Spleen (tissue), 11 donors: ENCODE results near the gene TMEM147. TPM values are rescaled to one million over a fixed set of nuclear protein-coding genes. Genes with fewer than 3 reads are reported as not detected.
A peak's percentile ranks its signal among the peaks of the same experiment; 100 is the strongest.

Source experiments
- DNase-seq: peaks from one replicate; pipeline ENCODE4 v3.0.0-alpha.2; 2020
- H3K27ac ChIP-seq, 8 donors: fragments of 200-600 bp; sonication (generic) in 7 of 8; 1 replicate in 4 of 8; 2 replicates in 4 of 8; pipeline versions ENCODE4 v1.5.0 to v1.8.0; 2016 to 2021; ENCODE audit warnings: inconsistent platforms in 4 of 8, mild to moderate bottlenecking in 4 of 8, moderate library complexity in 1 of 8
- H3K27me3 ChIP-seq, 7 donors: fragments of 200-600 bp; sonication (generic) in 6 of 7; replicated peaks in 1 of 7; 1 replicate in 4 of 7; 2 replicates in 3 of 7; pipeline versions ENCODE4 v1.5.0 to v1.8.0; 2016 to 2021; ENCODE audit warnings: inconsistent platforms in 3 of 7, mild to moderate bottlenecking in 1 of 7
- H3K36me3 ChIP-seq, 6 donors: fragments of 200-600 bp; sonication (generic) in 5 of 6; 1 replicate in 4 of 6; 2 replicates in 2 of 6; pipeline versions ENCODE4 v1.5.0 to v1.8.0; 2016 to 2021; ENCODE audit warnings: inconsistent platforms in 2 of 6
- H3K4me1 ChIP-seq, 6 donors: fragments of 200-600 bp; sonication (generic) in 5 of 6; 1 replicate in 3 of 6; 2 replicates in 3 of 6; pipeline versions ENCODE4 v1.5.0 to v1.8.0; 2016 to 2021; ENCODE audit warnings: inconsistent platforms in 3 of 6
- H3K4me3 ChIP-seq, 8 donors: fragments of 200-600 bp; sonication (generic) in 7 of 8; 1 replicate in 4 of 8; 2 replicates in 4 of 8; pipeline versions ENCODE4 v1.5.0 to v1.8.0; 2016 to 2021; ENCODE audit warnings: inconsistent platforms in 4 of 8, mild to moderate bottlenecking in 4 of 8, moderate library complexity in 2 of 8
- H3K9me3 ChIP-seq, 8 donors: fragments of 200-600 bp; sonication (generic) in 7 of 8; 1 replicate in 4 of 8; 2 replicates in 4 of 8; pipeline versions ENCODE4 v1.5.0 to v1.8.0; 2016 to 2021; ENCODE audit warnings: inconsistent platforms in 4 of 8
- POLR2A ChIP-seq, 3 donors: fragments of 450-650 bp; IDR thresholded peaks; one replicate each; pipeline ENCODE4 v1.5.1; 2017; ENCODE audit warnings: antibody characterized with exemption in 3 of 3, mild to moderate bottlenecking in 1 of 3
- POLR2AphosphoS5 ChIP-seq, 3 donors: sonication (generic); formaldehyde crosslinking; IDR thresholded peaks; one replicate each; pipeline ENCODE4 v1.5.1; 2017; ENCODE audit warnings: antibody characterized with exemption in 3 of 3
- WGBS, 5 donors: extraction: QIAGEN DNeasy Blood & Tissue Kit in 3 of 5; methylation state at CpG; one replicate each; pipeline versions ENCODE4 v1.1.5 to v1.1.7; 2013 to 2018; 5-methylcytosine and 5-hydroxymethylcytosine counted together
- intact Hi-C: fragments of 100-400 bp; cut with DNase I; formaldehyde crosslinking; loops from one replicate; pipeline ENCODE4 v1.15.0; 2023; ENCODE audit warnings: low total_unique reads
- polyA plus RNA-seq, 3 donors: library from polyadenylated mRNA; stranded (reverse); fragments of 200-250 nt; gene quantifications; one replicate each; pipeline ENCODE4 v1.2.1, GENCODE V29; 2013
- total RNA-seq, 7 donors: library from RNA; depleted of rRNA in 3 of 7; stranded (reverse); fragments of >200 nt in 3 of 7; fragmentation: NEBNext Ultra II Directional in 4 of 7; extraction: Animal tissue kit (Norgen Biotek cat#: 25700) in 4 of 7; gene quantifications; one replicate each; pipeline versions ENCODE4 v1.1.0 to v1.2.1, GENCODE V29; 2016 to 2021
- TF ChIP-seq, protein P1 (sequence below), 11 experiments: fragments of 200-600 bp in 7 of 11; fragments of 450-650 bp in 4 of 11; sonication (generic) in 4 of 11; IDR thresholded peaks in 8 of 11; conservative IDR thresholded peaks in 3 of 11; 1 replicate in 7 of 11; 2 replicates in 4 of 11; pipeline versions ENCODE4 v1.4.0 to v1.8.0; 2016 to 2021; ENCODE audit warnings: antibody characterized with exemption in 11 of 11, inconsistent platforms in 4 of 11, mild to moderate bottlenecking in 1 of 11
- donor health status: healthy with polysubstance abuse.
- donor health status: DM: no; HTN: no; CAD: no; lungs with moderate emphysema.
- donor health status: DM: no; HTN: no; CAD: no.
- donor health status: Bipolar disorder and iron deficiency.
- donor health status: healthy.
- donor health status: DM: no; HTN: no; CAD: no.
- donor health status: DM: yes; HTN: yes; CAD: no.

Gene TMEM147
- total and polyA plus RNA-seq, 10 donors: 47.6 to 88.7 (median 56.3) TPM

DNA sequence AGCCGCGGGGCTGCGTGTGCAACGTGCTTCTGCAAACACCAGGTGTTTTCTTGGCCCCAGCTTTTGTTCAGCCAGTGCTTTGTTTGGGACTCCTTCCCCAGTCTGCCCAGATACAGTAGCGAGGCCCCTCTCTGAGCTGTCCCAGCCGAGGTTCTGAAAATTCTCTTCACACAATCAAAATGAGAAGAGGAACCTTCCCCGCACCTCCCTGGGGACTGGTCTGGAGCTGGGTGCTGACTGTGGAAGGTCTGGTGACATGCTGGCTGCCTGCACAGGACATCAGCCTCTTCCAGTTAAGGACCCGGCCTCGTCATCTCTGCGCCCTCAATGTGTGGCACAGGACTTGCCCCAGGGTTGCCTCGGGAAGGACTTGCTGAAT lies 13.8 kb downstream of the TMEM147 start:
- intact Hi-C loops: loop anchor here (10.0 kb wide), 1 partner anchor 156 kb away; the partner anchor contains the start of gene KMT2B
- H3K27me3 ChIP-seq: peaks cover 0 to 79% (median 29%) of the 10 kb centered on the region in 7 donors

DNA sequence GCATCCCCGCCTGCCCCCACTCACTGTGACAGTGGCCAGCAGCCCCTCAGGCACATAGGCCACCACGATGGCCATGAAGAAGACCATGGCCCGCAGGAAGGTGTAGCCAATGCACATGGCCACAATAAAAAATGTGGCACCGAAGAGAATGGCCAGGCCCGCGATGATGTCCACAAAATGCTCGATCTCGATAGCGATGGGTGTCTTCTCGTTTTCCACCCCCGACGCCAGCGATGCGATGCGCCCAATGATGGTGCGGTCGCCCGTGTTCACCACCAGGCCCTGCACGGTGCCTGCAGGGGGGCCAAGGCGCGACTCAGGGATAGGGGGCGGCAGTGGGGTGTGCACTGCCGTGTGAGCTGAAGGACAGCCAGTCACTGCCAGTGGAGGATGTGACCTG lies 14.4 kb downstream of the TMEM147 start:
- intact Hi-C loops: loop anchor here (10.0 kb wide), 1 partner anchor 155 kb away; the partner anchor contains the start of gene KMT2B
- no peaks in the 10 kb centered on the region for H3K36me3 ChIP-seq
- no peak overlapping the region for H3K27ac ChIP-seq

More for the DNA sequence above, 13.8 kb downstream of the TMEM147 start:
- Histone ChIP-seq H3K9me3 (no peaks in the 10 kb centered on the region), H3K27ac (no peak overlapping the region), H3K4me1 (peaks cover 5 to 23% (median 16%) of the 10 kb centered on the region in 6 donors), H3K4me3 (no peak overlapping the region), H3K36me3 (no peaks in the 10 kb centered on the region)
- no peak for TF ChIP-seq POLR2A (IDR thresholded peaks at IDR 0.05)
- no peak for TF ChIP-seq POLR2AphosphoS5 (IDR thresholded peaks at IDR 0.05)
- 60 to 70% (median 66%) methylated on average over 11 of the region's 11 CpGs for WGBS, 5 donors
- peak; percentile 69 for DNase-seq

DNA sequence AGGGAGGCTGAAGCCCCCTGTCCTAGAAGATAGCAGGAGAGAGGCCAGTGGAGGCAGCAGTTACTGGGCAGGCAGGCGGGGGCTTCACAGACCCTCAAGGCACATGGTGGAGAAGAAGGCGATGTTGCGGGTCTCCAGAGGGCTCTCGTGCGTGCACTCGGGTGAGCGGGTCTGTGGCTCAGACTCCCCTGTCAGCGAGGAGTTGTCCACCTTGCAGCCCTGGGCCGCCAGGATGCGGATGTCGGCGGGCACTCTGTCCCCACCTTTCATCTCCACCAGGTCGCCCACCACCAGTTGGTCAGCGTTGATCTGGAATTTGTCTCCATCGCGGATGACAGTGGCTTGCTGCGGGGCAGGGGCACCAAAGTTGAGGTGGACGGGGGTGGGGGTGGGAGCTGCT lies 14.8 kb downstream of the TMEM147 start:
- intact Hi-C loops: no loop called here
- DNase-seq: peak; percentile 39
- Histone ChIP-seq H3K27me3 (peaks cover 0 to 86% (median 37%) of the 10 kb centered on the region in 7 donors), H3K4me3 (no peak overlapping the region), H3K4me1 (peaks cover 5 to 23% (median 16%) of the 10 kb centered on the region in 6 donors), H3K9me3 (no peaks in the 10 kb centered on the region), H3K36me3 (no peaks in the 10 kb centered on the region), H3K27ac (no peak overlapping the region)
- WGBS, 5 donors: 85 to 92% (median 89%) methylated on average over 14 to 18 of the region's 18 CpGs
- TF ChIP-seq, protein P1, sequence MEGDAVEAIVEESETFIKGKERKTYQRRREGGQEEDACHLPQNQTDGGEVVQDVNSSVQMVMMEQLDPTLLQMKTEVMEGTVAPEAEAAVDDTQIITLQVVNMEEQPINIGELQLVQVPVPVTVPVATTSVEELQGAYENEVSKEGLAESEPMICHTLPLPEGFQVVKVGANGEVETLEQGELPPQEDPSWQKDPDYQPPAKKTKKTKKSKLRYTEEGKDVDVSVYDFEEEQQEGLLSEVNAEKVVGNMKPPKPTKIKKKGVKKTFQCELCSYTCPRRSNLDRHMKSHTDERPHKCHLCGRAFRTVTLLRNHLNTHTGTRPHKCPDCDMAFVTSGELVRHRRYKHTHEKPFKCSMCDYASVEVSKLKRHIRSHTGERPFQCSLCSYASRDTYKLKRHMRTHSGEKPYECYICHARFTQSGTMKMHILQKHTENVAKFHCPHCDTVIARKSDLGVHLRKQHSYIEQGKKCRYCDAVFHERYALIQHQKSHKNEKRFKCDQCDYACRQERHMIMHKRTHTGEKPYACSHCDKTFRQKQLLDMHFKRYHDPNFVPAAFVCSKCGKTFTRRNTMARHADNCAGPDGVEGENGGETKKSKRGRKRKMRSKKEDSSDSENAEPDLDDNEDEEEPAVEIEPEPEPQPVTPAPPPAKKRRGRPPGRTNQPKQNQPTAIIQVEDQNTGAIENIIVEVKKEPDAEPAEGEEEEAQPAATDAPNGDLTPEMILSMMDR (IDR thresholded peaks at IDR 0.05 in 8 of 11, conservative IDR thresholded peaks at IDR 0.05 in 3 of 11): no peak
- no peak for TF ChIP-seq POLR2A (IDR thresholded peaks at IDR 0.05)
- TF ChIP-seq POLR2AphosphoS5 (IDR thresholded peaks at IDR 0.05): no peak

More for the DNA sequence above, 14.4 kb downstream of the TMEM147 start:
- no peak overlapping the region for H3K4me3 ChIP-seq
- peaks cover 5 to 23% (median 16%) of the 10 kb centered on the region in 6 donors for H3K4me1 ChIP-seq
- peak; percentile 33 for DNase-seq
- TF ChIP-seq, protein P1 (IDR thresholded peaks at IDR 0.05 in 8 of 11, conservative IDR thresholded peaks at IDR 0.05 in 3 of 11): no peak
- TF ChIP-seq POLR2A (IDR thresholded peaks at IDR 0.05) (no peak), POLR2AphosphoS5 (IDR thresholded peaks at IDR 0.05) (no peak)
- no peaks in the 10 kb centered on the region for H3K9me3 ChIP-seq
- WGBS, 5 donors: 86 to 92% (median 89%) methylated on average over 23 of the region's 23 CpGs
- H3K27me3 ChIP-seq: peaks cover 0 to 84% (median 33%) of the 10 kb centered on the region in 7 donors

DNA sequence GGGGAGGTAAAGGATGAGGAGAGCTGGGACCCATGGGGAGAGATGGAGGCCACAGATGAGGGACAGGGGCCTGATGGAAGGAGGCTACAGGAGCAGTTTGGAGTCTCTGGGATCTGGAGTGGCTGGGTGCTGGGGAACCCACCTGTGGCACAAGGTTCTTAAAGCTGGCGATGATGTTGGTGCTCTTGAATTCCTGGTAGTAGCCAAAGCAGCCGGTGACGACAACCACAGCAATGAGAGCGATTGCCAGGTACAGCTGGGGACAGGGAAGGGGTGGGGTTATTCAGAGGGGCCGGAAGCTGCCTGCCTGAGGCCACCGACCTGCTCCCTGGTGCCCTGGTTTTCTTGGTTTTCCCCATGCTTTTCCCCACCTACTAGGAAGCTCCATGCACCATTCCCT lies 15.3 kb downstream of the TMEM147 start:
- H3K4me1 ChIP-seq: peaks cover 5 to 23% (median 16%) of the 10 kb centered on the region in 6 donors

More for the DNA sequence above, 15.3 kb downstream of the TMEM147 start:
- Histone ChIP-seq H3K4me3 (no peak overlapping the region), H3K36me3 (no peaks in the 10 kb centered on the region), H3K27ac (no peak overlapping the region), H3K27me3 (peaks cover 0 to 85% (median 37%) of the 10 kb centered on the region in 7 donors), H3K9me3 (no peaks in the 10 kb centered on the region)
- DNase-seq: peak; percentile 27
- 59 to 75% (median 63%) methylated on average over 6 of the region's 6 CpGs for WGBS, 5 donors
- intact Hi-C loops: no loop called here
- TF ChIP-seq POLR2A (IDR thresholded peaks at IDR 0.05): no peak
- TF ChIP-seq POLR2AphosphoS5 (IDR thresholded peaks at IDR 0.05): no peak
- TF ChIP-seq, protein P1 (IDR thresholded peaks at IDR 0.05 in 8 of 11, conservative IDR thresholded peaks at IDR 0.05 in 3 of 11): no peak
